Suprapubic skin (tissue), 4 donors: ENCODE data around the gene BAIAP2. TPM values are rescaled to one million over a fixed set of nuclear protein-coding genes. Genes with fewer than 3 reads are reported as not detected.

Experiments
- DNase-seq, 2 donors: peaks; one replicate each; pipeline ENCODE4 v3.0.0-alpha.2; 2019; ENCODE audit warnings: low spot score in 2 of 2
- H3K27ac ChIP-seq: fragments of 200-600 bp; sonication (generic); one replicate; pipeline ENCODE4 v1.5.1; 2019
- H3K27me3 ChIP-seq: fragments of 200-600 bp; sonication (generic); one replicate; pipeline ENCODE4 v1.5.1; 2019
- H3K36me3 ChIP-seq: fragments of 200-600 bp; sonication (generic); one replicate; pipeline ENCODE4 v1.5.1; 2019
- H3K4me1 ChIP-seq: fragments of 200-600 bp; sonication (generic); one replicate; pipeline ENCODE4 v1.5.1; 2019
- H3K4me3 ChIP-seq: fragments of 200-600 bp; sonication (generic); one replicate; pipeline ENCODE4 v1.5.1; 2019; ENCODE audit warnings: mild to moderate bottlenecking
- H3K9me3 ChIP-seq: fragments of 200-600 bp; sonication (generic); one replicate; pipeline ENCODE4 v1.5.1; 2019
- CTCF ChIP-seq, 2 donors: fragments of 200-600 bp in 1 of 2; fragments of 450-650 bp in 1 of 2; sonication (generic) in 1 of 2; IDR thresholded peaks; one replicate each; pipeline ENCODE4 v1.5.1; 2016 to 2019; ENCODE audit warnings: antibody characterized with exemption in 2 of 2, mild to moderate bottlenecking in 1 of 2, moderate library complexity in 1 of 2
- EP300 ChIP-seq: sonication (generic); formaldehyde crosslinking; IDR thresholded peaks from one replicate; pipeline ENCODE4 v1.6.1; 2017; ENCODE audit warnings: antibody characterized with exemption
- POLR2A ChIP-seq, 2 donors: fragments of 450-650 bp; IDR thresholded peaks; one replicate each; pipeline ENCODE4 v1.6.1; 2017; ENCODE audit warnings: antibody characterized with exemption in 2 of 2, mild to moderate bottlenecking in 2 of 2, moderate library complexity in 2 of 2
- POLR2AphosphoS5 ChIP-seq, 3 donors: sonication (generic); formaldehyde crosslinking; IDR thresholded peaks; one replicate each; pipeline ENCODE4 v1.6.1; 2017; ENCODE audit warnings: antibody characterized with exemption in 3 of 3
- WGBS: methylation state at CpG from one replicate; pipeline ENCODE4 v1.1.5; 2018; 5-methylcytosine and 5-hydroxymethylcytosine counted together
- total RNA-seq, 4 donors: library from RNA; depleted of rRNA; stranded (reverse); fragments of >200 nt; gene quantifications; one replicate each; pipeline ENCODE4 v1.1.0, GENCODE V29; 2016

Gene BAIAP2
- total RNA-seq, 4 donors from 2014 or later: 214 to 283 (median 260) TPM

- H3K27me3 ChIP-seq: peaks cover 37% of the 10 kb centered on the region
- no peak overlapping the region for H3K27ac ChIP-seq
- no peaks in the 10 kb centered on the region for H3K9me3 ChIP-seq
- no peak overlapping the region for H3K4me3 ChIP-seq
- no peak for TF ChIP-seq EP300
- TF ChIP-seq POLR2A (IDR thresholded peaks at IDR 0.05): no peak
- no peak for TF ChIP-seq CTCF (IDR thresholded peaks at IDR 0.05)
- no peak for TF ChIP-seq POLR2AphosphoS5 (IDR thresholded peaks at IDR 0.05)
- no peak for DNase-seq
- H3K36me3 ChIP-seq: no peaks in the 10 kb centered on the region
- 23% methylated on average over 3 of the region's 34 CpGs for WGBS
- peaks cover 22% of the 10 kb centered on the region for H3K4me1 ChIP-seq
Observed at GRCh38 chr17:81126281-81127132, 91.6 kb downstream of the BAIAP2 start.

GRCh38 chr17:81127133-81127455, 92.1 kb downstream of the BAIAP2 start:
- WGBS: no CpG with 5 or more reads among the region's 5 CpGs
- H3K27ac ChIP-seq: no peak overlapping the region

GRCh38 chr17:81127526-81128177, 92.7 kb downstream of the BAIAP2 start:
- no peak for DNase-seq
- peak overlapping the region; percentile 12 for H3K4me3 ChIP-seq
- no peaks in the 10 kb centered on the region for H3K36me3 ChIP-seq
- H3K9me3 ChIP-seq: no peaks in the 10 kb centered on the region
- 83% methylated on average over 13 of the region's 25 CpGs for WGBS
- H3K4me1 ChIP-seq: peaks cover 13% of the 10 kb centered on the region
- TF ChIP-seq EP300 (no peak), POLR2A (IDR thresholded peaks at IDR 0.05) (no peak), CTCF (IDR thresholded peaks at IDR 0.05) (no peak), POLR2AphosphoS5 (IDR thresholded peaks at IDR 0.05) (no peak)
- H3K27ac ChIP-seq: no peak overlapping the region
- H3K27me3 ChIP-seq: peaks cover 25% of the 10 kb centered on the region

More at GRCh38 chr17:81127133-81127455, 92.1 kb downstream of the BAIAP2 start:
- Histone ChIP-seq H3K36me3 (no peaks in the 10 kb centered on the region), H3K4me3 (no peak overlapping the region), H3K9me3 (no peaks in the 10 kb centered on the region), H3K27me3 (peaks cover 31% of the 10 kb centered on the region), H3K4me1 (peaks cover 16% of the 10 kb centered on the region)
- TF ChIP-seq EP300 (no peak), POLR2A (IDR thresholded peaks at IDR 0.05) (no peak), POLR2AphosphoS5 (IDR thresholded peaks at IDR 0.05) (no peak)
- no peak for DNase-seq

- no peaks in the 10 kb centered on the region for H3K36me3 ChIP-seq
- 95% methylated on average over 10 of the region's 14 CpGs for WGBS
- TF ChIP-seq CTCF (IDR thresholded peaks at IDR 0.05): no peak
- TF ChIP-seq POLR2A (IDR thresholded peaks at IDR 0.05): no peak
- TF ChIP-seq EP300: no peak
- TF ChIP-seq POLR2AphosphoS5 (IDR thresholded peaks at IDR 0.05): no peak
- H3K27me3 ChIP-seq: peaks cover 18% of the 10 kb centered on the region
- DNase-seq: no peak
- no peaks in the 10 kb centered on the region for H3K9me3 ChIP-seq
- H3K27ac ChIP-seq: no peak overlapping the region
- H3K4me3 ChIP-seq: peak overlapping the region; percentile 12
- peaks cover 13% of the 10 kb centered on the region for H3K4me1 ChIP-seq
Observed at GRCh38 chr17:81128338-81128737, 93.4 kb downstream of the BAIAP2 start.

GRCh38 chr17:81128774-81129173, 93.8 kb downstream of the BAIAP2 start:
- DNase-seq: no peak
- no peak overlapping the region for H3K27ac ChIP-seq
- TF ChIP-seq POLR2AphosphoS5 (IDR thresholded peaks at IDR 0.05) (no peak), EP300 (no peak), POLR2A (IDR thresholded peaks at IDR 0.05) (no peak), CTCF (IDR thresholded peaks at IDR 0.05) (no peak)
- peaks cover 13% of the 10 kb centered on the region for H3K4me1 ChIP-seq
- peaks cover 14% of the 10 kb centered on the region for H3K27me3 ChIP-seq
- no peaks in the 10 kb centered on the region for H3K9me3 ChIP-seq
- H3K36me3 ChIP-seq: no peaks in the 10 kb centered on the region
- no peak overlapping the region for H3K4me3 ChIP-seq
- 80% methylated on average over 2 of the region's 23 CpGs for WGBS
